GM21423 (cell line): Measurements from ENCODE around the gene ZNF81.
"Not testable (repeated sequence)": the region's sequence is repeated elsewhere in the genome, so short reads cannot be mapped to it uniquely, and the experiment has no call there.

Source experiments
- ATAC-seq: cut with Tn5 transposase; IDR thresholded peaks from one replicate; pipeline ENCODE4 v1.9.1; 2021; ENCODE audit warnings: mild to moderate bottlenecking, moderate library complexity; ENCODE audit not compliant: unreplicated experiment

Gene ZNF81

GRCh38 chrX:47836164-47837072 lies at the start of gene ZNF81:
Gene ZNF81 (plus strand): TSS chrX:47836902. CDS start chrX:47846268, 9,366 bp downstream.
- ATAC-seq = peak; percentile 87

GRCh38 chrX:47796433-47796906 lies 40.2 kb upstream of the ZNF81 start:
- no peak for ATAC-seq

GRCh38 chrX:47797084-47797483 lies 39.6 kb upstream of the ZNF81 start:
- no peak for ATAC-seq

- no peak for ATAC-seq
These were observed 37.8 kb upstream of the ZNF81 start for GRCh38 chrX:47798861-47799260.

- ATAC-seq = no peak
These were observed 34.1 kb upstream of the ZNF81 start for GRCh38 chrX:47802589-47802988.

GRCh38 chrX:47803103-47803502 lies 33.6 kb upstream of the ZNF81 start:
- not testable (repeated sequence) for ATAC-seq

- no peak for ATAC-seq
These were observed 32.4 kb upstream of the ZNF81 start for GRCh38 chrX:47804315-47804714.

GRCh38 chrX:47805844-47806243 lies 30.9 kb upstream of the ZNF81 start:
- ATAC-seq = not testable (repeated sequence)

GRCh38 chrX:47806415-47807271 lies 30.1 kb upstream of the ZNF81 start:
- not testable (repeated sequence) for ATAC-seq

GRCh38 chrX:47807272-47807538 lies 29.5 kb upstream of the ZNF81 start:
- not testable (repeated sequence) for ATAC-seq

- ATAC-seq = no peak
These were observed 29.2 kb upstream of the ZNF81 start for GRCh38 chrX:47807548-47807947.

- no peak for ATAC-seq
These were observed 27.6 kb upstream of the ZNF81 start for GRCh38 chrX:47808904-47809788.

GRCh38 chrX:47814851-47815250 lies 21.9 kb upstream of the ZNF81 start:
- no peak for ATAC-seq

- ATAC-seq = no peak
These were observed 20.5 kb upstream of the ZNF81 start for GRCh38 chrX:47815901-47816845.

GRCh38 chrX:47817421-47817820 lies 19.3 kb upstream of the ZNF81 start:
- ATAC-seq = no peak

GRCh38 chrX:47817897-47818296 lies 18.8 kb upstream of the ZNF81 start:
- ATAC-seq = no peak

GRCh38 chrX:47828984-47829383 lies 7.7 kb upstream of the ZNF81 start:
- ATAC-seq = no peak

- ATAC-seq = no peak
These were observed 4.9 kb upstream of the ZNF81 start for GRCh38 chrX:47831788-47832187.

GRCh38 chrX:47838361-47838760 lies 1.7 kb downstream of the ZNF81 start:
- no peak for ATAC-seq

GRCh38 chrX:47840111-47840510 lies 3.4 kb downstream of the ZNF81 start:
- no peak for ATAC-seq
